H1 (cell line): ENCODE results near the gene RFLNA.

Experiments
- CEBPB ChIP-seq: IDR thresholded peaks from 2 replicates; pipeline ENCODE4 v1.6.1; 2012; ENCODE audit warnings: low read depth, low read length
- EP300 ChIP-seq, 2 experiments: IDR thresholded peaks; 1 replicate in 1 of 2; 2 replicates in 1 of 2; pipeline ENCODE4 v1.6.1; 2011 to 2012; ENCODE audit warnings: low read depth in 2 of 2, low read length in 2 of 2, mild to moderate bottlenecking in 2 of 2, borderline replicate concordance in 1 of 2, inconsistent platforms in 1 of 2, moderate library complexity in 1 of 2
- EZH2 ChIP-seq: fragments of 200-600 bp; sonication (generic); IDR thresholded peaks from 2 replicates; pipeline ENCODE4 v1.7.1; 2012; ENCODE audit warnings: low read depth, mild to moderate bottlenecking, moderate library complexity, low read length, inconsistent platforms; ENCODE audit not compliant: severe bottlenecking
- GABPA ChIP-seq: IDR thresholded peaks from 2 replicates; pipeline ENCODE4 v1.6.1; 2011; ENCODE audit warnings: mild to moderate bottlenecking, low read length, moderate library complexity, borderline replicate concordance; ENCODE audit not compliant: insufficient read depth
- JUND ChIP-seq: IDR thresholded peaks from 2 replicates; pipeline ENCODE4 v1.6.1; 2011; ENCODE audit warnings: mild to moderate bottlenecking, improper control_type of control experiment, low read length
- POLR2A ChIP-seq, 2 experiments: IDR thresholded peaks; 1 replicate in 1 of 2; 2 replicates in 1 of 2; pipeline ENCODE4 v1.6.1; 2011; ENCODE audit warnings: low read depth in 2 of 2, low read length in 2 of 2, mild to moderate bottlenecking in 2 of 2; ENCODE audit errors: control extremely low read depth in 1 of 2
- POLR2AphosphoS5 ChIP-seq: IDR thresholded peaks from 2 replicates; pipeline ENCODE4 v1.6.1; 2011; ENCODE audit warnings: low read depth, low read length
- TF ChIP-seq, protein P1 (sequence below): IDR thresholded peaks from 2 replicates; pipeline ENCODE4 v1.6.1; 2011; ENCODE audit warnings: low read length, improper control_type of control experiment
- TF ChIP-seq, protein P2 (sequence below), 3 experiments: IDR thresholded peaks; 1 replicate in 2 of 3; 2 replicates in 1 of 3; pipeline versions ENCODE4 v1.5.1 to v1.6.1; 2011; ENCODE audit warnings: low read length in 3 of 3, mild to moderate bottlenecking in 3 of 3, inconsistent platforms in 2 of 3, low read depth in 1 of 3, moderate library complexity in 1 of 3; ENCODE audit not compliant: insufficient read depth in 1 of 3; ENCODE audit errors: control extremely low read depth in 1 of 3
- TF ChIP-seq, protein P3 (sequence below): IDR thresholded peaks from 2 replicates; pipeline ENCODE4 v1.6.1; 2012; ENCODE audit warnings: inconsistent platforms
- TF ChIP-seq, protein P4 (sequence below): IDR thresholded peaks from 2 replicates; pipeline ENCODE4 v1.6.1; 2011; ENCODE audit warnings: low read depth, mild to moderate bottlenecking, low read length; ENCODE audit not compliant: insufficient read depth

GRCh38 chr12:124324803-124325705 is 30.2 kb downstream of the RFLNA start:
- TF ChIP-seq JUND (no peak), EZH2 (no peak), POLR2A (IDR thresholded peaks at IDR 0.05; ENCODE audit: control extremely low read depth in 1 of 2, low read depth in 2 of 2, low read length in 2 of 2) (no peak), CEBPB (no peak), EP300 (IDR thresholded peaks at IDR 0.05; ENCODE audit: borderline replicate concordance in 1 of 2, low read depth in 2 of 2, low read length in 2 of 2) (no peak), GABPA (no peak), POLR2AphosphoS5 (no peak)
- TF ChIP-seq, protein P1, sequence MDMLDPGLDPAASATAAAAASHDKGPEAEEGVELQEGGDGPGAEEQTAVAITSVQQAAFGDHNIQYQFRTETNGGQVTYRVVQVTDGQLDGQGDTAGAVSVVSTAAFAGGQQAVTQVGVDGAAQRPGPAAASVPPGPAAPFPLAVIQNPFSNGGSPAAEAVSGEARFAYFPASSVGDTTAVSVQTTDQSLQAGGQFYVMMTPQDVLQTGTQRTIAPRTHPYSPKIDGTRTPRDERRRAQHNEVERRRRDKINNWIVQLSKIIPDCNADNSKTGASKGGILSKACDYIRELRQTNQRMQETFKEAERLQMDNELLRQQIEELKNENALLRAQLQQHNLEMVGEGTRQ: no peak
- TF ChIP-seq, protein P2, sequence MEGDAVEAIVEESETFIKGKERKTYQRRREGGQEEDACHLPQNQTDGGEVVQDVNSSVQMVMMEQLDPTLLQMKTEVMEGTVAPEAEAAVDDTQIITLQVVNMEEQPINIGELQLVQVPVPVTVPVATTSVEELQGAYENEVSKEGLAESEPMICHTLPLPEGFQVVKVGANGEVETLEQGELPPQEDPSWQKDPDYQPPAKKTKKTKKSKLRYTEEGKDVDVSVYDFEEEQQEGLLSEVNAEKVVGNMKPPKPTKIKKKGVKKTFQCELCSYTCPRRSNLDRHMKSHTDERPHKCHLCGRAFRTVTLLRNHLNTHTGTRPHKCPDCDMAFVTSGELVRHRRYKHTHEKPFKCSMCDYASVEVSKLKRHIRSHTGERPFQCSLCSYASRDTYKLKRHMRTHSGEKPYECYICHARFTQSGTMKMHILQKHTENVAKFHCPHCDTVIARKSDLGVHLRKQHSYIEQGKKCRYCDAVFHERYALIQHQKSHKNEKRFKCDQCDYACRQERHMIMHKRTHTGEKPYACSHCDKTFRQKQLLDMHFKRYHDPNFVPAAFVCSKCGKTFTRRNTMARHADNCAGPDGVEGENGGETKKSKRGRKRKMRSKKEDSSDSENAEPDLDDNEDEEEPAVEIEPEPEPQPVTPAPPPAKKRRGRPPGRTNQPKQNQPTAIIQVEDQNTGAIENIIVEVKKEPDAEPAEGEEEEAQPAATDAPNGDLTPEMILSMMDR (IDR thresholded peaks at IDR 0.05; ENCODE audit: control extremely low read depth in 1 of 3, insufficient read depth in 1 of 3, low read depth in 1 of 3, low read length in 3 of 3): no peak
- TF ChIP-seq, protein P3, sequence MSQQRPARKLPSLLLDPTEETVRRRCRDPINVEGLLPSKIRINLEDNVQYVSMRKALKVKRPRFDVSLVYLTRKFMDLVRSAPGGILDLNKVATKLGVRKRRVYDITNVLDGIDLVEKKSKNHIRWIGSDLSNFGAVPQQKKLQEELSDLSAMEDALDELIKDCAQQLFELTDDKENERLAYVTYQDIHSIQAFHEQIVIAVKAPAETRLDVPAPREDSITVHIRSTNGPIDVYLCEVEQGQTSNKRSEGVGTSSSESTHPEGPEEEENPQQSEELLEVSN: no peak
- TF ChIP-seq, protein P4, sequence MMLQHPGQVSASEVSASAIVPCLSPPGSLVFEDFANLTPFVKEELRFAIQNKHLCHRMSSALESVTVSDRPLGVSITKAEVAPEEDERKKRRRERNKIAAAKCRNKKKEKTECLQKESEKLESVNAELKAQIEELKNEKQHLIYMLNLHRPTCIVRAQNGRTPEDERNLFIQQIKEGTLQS: no peak
